Stimulated activated CD8-positive, alpha-beta memory T cell treated with anti-CD3 and anti-CD28 coated beads, Interleukin-12 subunit alpha, Interleukin-12 subunit beta, amount 100 ng/mL, for 1 hour (primary cell): ENCODE results near the gene DXO.

Experiments used
- DNase-seq: peaks from one replicate; pipeline ENCODE4 v3.0.0-alpha.2; 2020; ENCODE audit warnings: low read depth

DXO gene

DNA sequence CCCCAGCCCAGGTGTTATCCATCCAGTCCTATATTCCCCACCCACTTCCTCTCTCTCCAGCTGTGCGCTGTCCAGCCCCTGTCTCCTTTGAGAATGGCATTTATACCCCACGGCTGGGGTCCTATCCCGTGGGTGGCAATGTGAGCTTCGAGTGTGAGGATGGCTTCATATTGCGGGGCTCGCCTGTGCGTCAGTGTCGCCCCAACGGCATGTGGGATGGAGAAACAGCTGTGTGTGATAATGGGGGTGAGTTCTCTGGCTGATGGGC lies 43.3 kb downstream of the DXO start:
- no peak for DNase-seq

GRCh38 chr6:31927863-31928671 lies 43.9 kb downstream of the DXO start:
- DNase-seq, result no peak

GRCh38 chr6:31927242-31927862 lies 44.6 kb downstream of the DXO start, which contains the start of gene C2:
Gene C2 (plus strand): TSS chr6:31927717. CDS start chr6:31927753, 36 bp downstream.
- DNase-seq, result no peak

DNA sequence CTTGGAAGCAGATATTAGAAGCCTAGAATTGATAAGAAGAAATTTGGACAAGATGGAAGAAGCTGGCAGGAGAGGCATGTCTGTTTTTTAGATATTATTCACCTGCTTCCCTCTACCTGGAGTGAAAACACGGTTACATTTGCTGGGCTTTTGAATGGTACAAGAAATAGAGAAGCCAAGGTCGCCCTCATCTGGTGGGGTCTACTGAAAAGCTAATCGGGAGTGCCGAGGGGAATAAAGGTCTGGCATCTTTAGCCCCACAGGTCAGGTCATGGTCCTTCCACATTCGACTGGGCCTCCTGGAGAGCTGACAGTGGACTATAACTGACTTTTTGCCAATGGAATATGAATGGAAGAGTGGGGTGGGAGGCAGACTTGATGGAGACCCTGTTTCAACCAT lies 49.0 kb downstream of the DXO start:
- DNase-seq, result no peak

DNA sequence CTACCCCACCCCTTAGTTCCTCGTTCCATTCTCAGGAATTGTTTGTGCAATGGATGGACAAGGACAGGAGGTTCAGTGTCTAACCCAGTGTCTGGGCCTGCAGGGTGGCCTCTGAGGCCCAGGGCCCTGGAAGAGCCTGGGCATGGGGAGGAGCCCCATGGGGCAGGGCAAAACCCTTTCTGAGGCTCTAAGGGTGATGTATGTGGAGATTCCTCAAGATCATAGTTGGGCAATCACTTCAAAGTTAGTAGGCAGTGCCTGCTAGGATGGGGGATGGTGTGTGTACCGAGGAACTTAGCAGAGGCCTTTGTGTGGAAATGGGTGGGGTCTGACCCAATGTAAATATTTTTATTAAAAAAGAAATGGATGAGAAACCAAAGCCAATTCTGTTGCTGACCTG lies 51.1 kb downstream of the DXO start:
- DNase-seq, result no peak
